ENCODE data around the gene GABRB2. TPM values are rescaled to one million over a fixed set of nuclear protein-coding genes. Genes with fewer than 3 reads are reported as not detected.

The GABRB2 gene
- total RNA-seq, 4 donors from 2014 or later: 0.75 to 22.4 (median 11.0) TPM

GRCh38 chr5:161471211-161471950, 75.1 kb downstream of the GABRB2 start:
- TF ChIP-seq CTCF (IDR thresholded peaks at IDR 0.05; ENCODE audit: low read depth): no peak

GRCh38 chr5:161467703-161468102, 78.8 kb downstream of the GABRB2 start:
- TF ChIP-seq CTCF (IDR thresholded peaks at IDR 0.05; ENCODE audit: low read depth): no peak

GRCh38 chr5:161460741-161461140, 85.8 kb downstream of the GABRB2 start:
- no peak for TF ChIP-seq CTCF (IDR thresholded peaks at IDR 0.05; ENCODE audit: low read depth)

GRCh38 chr5:161446655-161447054, 99.9 kb downstream of the GABRB2 start:
- no peak for TF ChIP-seq CTCF (IDR thresholded peaks at IDR 0.05; ENCODE audit: low read depth)

- TF ChIP-seq CTCF (IDR thresholded peaks at IDR 0.05; ENCODE audit: low read depth): no peak
These were observed 104.1 kb downstream of the GABRB2 start for GRCh38 chr5:161442471-161442870.

GRCh38 chr5:161432798-161433197, 113.7 kb downstream of the GABRB2 start:
- no peak for TF ChIP-seq CTCF (IDR thresholded peaks at IDR 0.05; ENCODE audit: low read depth)

GRCh38 chr5:161431963-161432362, 114.6 kb downstream of the GABRB2 start:
- no peak for TF ChIP-seq CTCF (IDR thresholded peaks at IDR 0.05; ENCODE audit: low read depth)

Measured in subcutaneous adipose tissue (tissue), 4 donors.